Panc1 (cell line): ENCODE results near the gene CDC16. TPM values are rescaled to one million over a fixed set of nuclear protein-coding genes. Genes with fewer than 3 reads are reported as not detected.
A peak's percentile ranks its signal among the peaks of the same experiment; 100 is the strongest.

Experiments used
- ATAC-seq: fragments of 200-7000 bp; cut with Tn5 transposase; 2 replicates; pipeline ENCODE4 v1.9.1; 2020; ENCODE audit warnings: mild to moderate bottlenecking, moderate library complexity
- BruUV-seq: library from RNA; stranded (reverse); fragments of 400-500 nt; replicated peaks from 2 replicates; lab custom pipeline; 2021; lab: Mats Ljungman, UMichigan
- CTCF ChIA-PET: fragments of 300-600 bp; sonication (Branson Sonifier 250); formaldehyde crosslinking; loops from one replicate; lab custom pipeline; 2022; ENCODE audit warnings: antibody characterized with exemption; lab: Charles Lee
- POLR2A ChIA-PET: fragments of 300-600 bp; sonication (Branson Sonifier 250); formaldehyde crosslinking; loops from one replicate; lab custom pipeline; 2022; ENCODE audit warnings: antibody characterized with exemption; lab: Charles Lee
- DNase-seq: peaks from one replicate; pipeline ENCODE4 v3.0.0-alpha.2; 2010; ENCODE audit warnings: low read depth, low spot score
- H3K27ac ChIP-seq: 2 replicates; pipeline ENCODE4 v1.5.1; 2011; ENCODE audit warnings: mild to moderate bottlenecking, low read length, inconsistent platforms
- H3K27me3 ChIP-seq: fragments of 200-500 bp; sonication (Bioruptor generic); 2 replicates; pipeline ENCODE4 v1.6.0; 2014; ENCODE audit warnings: low read length, inconsistent platforms; ENCODE audit not compliant: control insufficient read depth, insufficient read depth
- H3K36me3 ChIP-seq: fragments of 200-500 bp; sonication (Bioruptor generic); 2 replicates; pipeline ENCODE4 v1.5.1; 2014; ENCODE audit warnings: inconsistent platforms, mild to moderate bottlenecking, low read length, moderate library complexity; ENCODE audit not compliant: control insufficient read depth, insufficient read depth
- H3K4me1 ChIP-seq: 2 replicates; pipeline ENCODE4 v1.5.1; 2011; ENCODE audit warnings: inconsistent platforms, mild to moderate bottlenecking, low read length, moderate library complexity; ENCODE audit not compliant: control insufficient read depth, insufficient read depth
- H3K4me3 ChIP-seq, 2 experiments: 2 replicates each; pipeline ENCODE4 v1.5.1; 2011 to 2012; ENCODE audit warnings: low read depth in 2 of 2, low read length in 2 of 2, mild to moderate bottlenecking in 2 of 2, inconsistent platforms in 1 of 2, moderate library complexity in 1 of 2
- H3K9me3 ChIP-seq: fragments of 200-500 bp; sonication (Bioruptor generic); 2 replicates; pipeline ENCODE4 v1.5.1; 2014; ENCODE audit warnings: low read depth, mild to moderate bottlenecking, inconsistent platforms, low read length, moderate library complexity; ENCODE audit not compliant: control insufficient read depth, insufficient read depth
- POLR2AphosphoS5 ChIP-seq: IDR thresholded peaks from 2 replicates; pipeline ENCODE4 v1.6.1; 2012; ENCODE audit warnings: mild to moderate bottlenecking, low read depth, low read length, moderate library complexity
- REST ChIP-seq, 2 experiments: IDR thresholded peaks; 2 replicates each; pipeline ENCODE4 v1.6.1; 2011 to 2012; ENCODE audit warnings: low read depth in 2 of 2, control low read depth in 1 of 2, low read length in 1 of 2, mild to moderate bottlenecking in 1 of 2, moderate library complexity in 1 of 2; ENCODE audit not compliant: insufficient read depth in 1 of 2
- SIN3A ChIP-seq: IDR thresholded peaks from 2 replicates; pipeline ENCODE4 v1.6.1; 2012; ENCODE audit warnings: low read depth, mild to moderate bottlenecking, low read length, moderate library complexity, borderline replicate concordance; ENCODE audit not compliant: insufficient read depth
- TCF7L2 ChIP-seq: IDR thresholded peaks from 2 replicates; pipeline ENCODE4 v1.6.1; 2011; ENCODE audit warnings: mild to moderate bottlenecking, low read depth, low read length, inconsistent platforms
- in situ Hi-C: cut with HindIII; loops from 2 replicates; pipeline ENCODE4 v1.10.0; 2016; ENCODE audit warnings: low sequenced_read_pairs, low pct_unique_long_range_greater_than_20kb
- intact Hi-C: fragments of 100-400 bp; cut with micrococcal nuclease; formaldehyde crosslinking; loops from one replicate; pipeline ENCODE4 v1.10.0; 2022; ENCODE audit not compliant: unreplicated experiment
- total RNA-seq: library from RNA; stranded (reverse); gene quantifications from one replicate; pipeline ENCODE4 v1.2.1, GENCODE V29; 2021; ENCODE audit not compliant: unreplicated experiment
- TF ChIP-seq, protein P1 (sequence below): fragments of 450-650 bp; IDR thresholded peaks from 2 replicates; pipeline ENCODE4 v1.5.1; 2017; ENCODE audit warnings: mild to moderate bottlenecking

The CDC16 gene
- total RNA-seq, 1 experiment from 2014 or later: 51.8 TPM

GRCh38 chr13:114296902-114297301, 62.2 kb downstream of the CDC16 start:
- in situ Hi-C loops: no loop called here
- ATAC-seq (no peak), DNase-seq (no peak)
- Histone ChIP-seq H3K4me1 (no peaks in the 10 kb centered on the region), H3K4me3 (no peak overlapping the region), H3K27ac (no peak overlapping the region), H3K27me3 (no peaks in the 10 kb centered on the region), H3K9me3 (no peaks in the 10 kb centered on the region), H3K36me3 (no peaks in the 10 kb centered on the region)
- TSS peak; percentile 47 for BruUV-seq
- TF ChIP-seq SIN3A (no peak), POLR2AphosphoS5 (no peak), TCF7L2 (no peak), REST (IDR thresholded peaks at IDR 0.05; ENCODE audit: insufficient read depth in 1 of 2, low read depth in 2 of 2, low read length in 1 of 2) (no peak)
- TF ChIP-seq, protein P1, sequence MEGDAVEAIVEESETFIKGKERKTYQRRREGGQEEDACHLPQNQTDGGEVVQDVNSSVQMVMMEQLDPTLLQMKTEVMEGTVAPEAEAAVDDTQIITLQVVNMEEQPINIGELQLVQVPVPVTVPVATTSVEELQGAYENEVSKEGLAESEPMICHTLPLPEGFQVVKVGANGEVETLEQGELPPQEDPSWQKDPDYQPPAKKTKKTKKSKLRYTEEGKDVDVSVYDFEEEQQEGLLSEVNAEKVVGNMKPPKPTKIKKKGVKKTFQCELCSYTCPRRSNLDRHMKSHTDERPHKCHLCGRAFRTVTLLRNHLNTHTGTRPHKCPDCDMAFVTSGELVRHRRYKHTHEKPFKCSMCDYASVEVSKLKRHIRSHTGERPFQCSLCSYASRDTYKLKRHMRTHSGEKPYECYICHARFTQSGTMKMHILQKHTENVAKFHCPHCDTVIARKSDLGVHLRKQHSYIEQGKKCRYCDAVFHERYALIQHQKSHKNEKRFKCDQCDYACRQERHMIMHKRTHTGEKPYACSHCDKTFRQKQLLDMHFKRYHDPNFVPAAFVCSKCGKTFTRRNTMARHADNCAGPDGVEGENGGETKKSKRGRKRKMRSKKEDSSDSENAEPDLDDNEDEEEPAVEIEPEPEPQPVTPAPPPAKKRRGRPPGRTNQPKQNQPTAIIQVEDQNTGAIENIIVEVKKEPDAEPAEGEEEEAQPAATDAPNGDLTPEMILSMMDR: no peak
- ChIA-PET CTCF (no interaction called here), POLR2A (no interaction called here)
- intact Hi-C loops: no loop called here

DNA sequence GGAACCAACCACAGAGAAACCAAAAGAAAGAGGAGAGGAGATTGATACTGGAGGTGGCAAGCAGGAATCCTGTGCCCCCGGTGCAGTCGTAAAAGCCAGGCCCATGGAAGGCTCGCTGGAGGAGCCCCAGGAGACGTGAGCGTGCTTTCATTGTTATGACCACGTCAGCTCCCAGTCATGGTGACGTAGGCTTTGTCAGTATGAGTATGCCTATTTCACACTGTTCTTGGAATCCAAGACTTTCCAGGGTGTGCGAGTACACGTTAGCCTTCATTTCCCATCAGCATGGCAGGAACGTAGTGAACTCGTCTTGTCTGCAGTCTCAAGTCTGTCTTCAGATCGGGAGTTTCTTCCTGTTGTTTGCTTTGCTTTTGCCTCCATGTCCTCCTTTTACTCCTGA, 64.2 kb downstream of the CDC16 start:
- in situ Hi-C loops (no loop called here), intact Hi-C loops (no loop called here)
- Histone ChIP-seq H3K27ac (no peak overlapping the region), H3K9me3 (no peaks in the 10 kb centered on the region), H3K27me3 (no peaks in the 10 kb centered on the region), H3K4me3 (no peak overlapping the region), H3K36me3 (no peaks in the 10 kb centered on the region; the same call in 1 of the 2 replicates), H3K4me1 (no peaks in the 10 kb centered on the region)
- ChIA-PET POLR2A (no interaction called here), CTCF (no interaction called here)
- BruUV-seq: no TSS peak
- no peak for DNase-seq
- no peak for ATAC-seq
- TF ChIP-seq SIN3A (no peak), TCF7L2 (no peak), POLR2AphosphoS5 (no peak), REST (IDR thresholded peaks at IDR 0.05; ENCODE audit: insufficient read depth in 1 of 2, low read depth in 2 of 2, low read length in 1 of 2) (no peak)
- TF ChIP-seq, protein P1: no peak
